ENCODE results near the gene TACC2.

Gene TACC2

DNA sequence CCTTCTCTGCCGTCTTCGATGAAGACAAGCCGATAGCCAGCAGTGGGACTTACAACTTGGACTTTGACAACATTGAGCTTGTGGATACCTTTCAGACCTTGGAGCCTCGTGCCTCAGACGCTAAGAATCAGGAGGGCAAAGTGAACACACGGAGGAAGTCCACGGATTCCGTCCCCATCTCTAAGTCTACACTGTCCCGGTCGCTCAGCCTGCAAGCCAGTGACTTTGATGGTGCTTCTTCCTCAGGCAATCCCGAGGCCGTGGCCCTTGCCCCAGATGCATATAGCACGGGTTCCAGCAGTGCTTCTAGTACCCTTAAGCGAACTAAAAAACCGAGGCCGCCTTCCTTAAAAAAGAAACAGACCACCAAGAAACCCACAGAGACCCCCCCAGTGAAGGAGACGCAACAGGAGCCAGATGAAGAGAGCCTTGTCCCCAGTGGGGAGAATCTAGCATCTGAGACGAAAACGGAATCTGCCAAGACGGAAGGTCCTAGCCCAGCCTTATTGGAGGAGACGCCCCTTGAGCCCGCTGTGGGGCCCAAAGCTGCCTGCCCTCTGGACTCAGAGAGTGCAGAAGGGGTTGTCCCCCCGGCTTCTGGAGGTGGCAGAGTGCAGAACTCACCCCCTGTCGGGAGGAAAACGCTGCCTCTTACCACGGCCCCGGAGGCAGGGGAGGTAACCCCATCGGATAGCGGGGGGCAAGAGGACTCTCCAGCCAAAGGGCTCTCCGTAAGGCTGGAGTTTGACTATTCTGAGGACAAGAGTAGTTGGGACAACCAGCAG is 221.7 kb downstream of the TACC2 start:
- no peak for DNase-seq (ENCODE audit: extremely low read depth in 1 of 2, low read depth in 1 of 2)

GRCh38 chr10:122213364-122213763 is 224.4 kb downstream of the TACC2 start:
- DNase-seq (ENCODE audit: extremely low read depth in 1 of 2, low read depth in 1 of 2), result no peak

DNA sequence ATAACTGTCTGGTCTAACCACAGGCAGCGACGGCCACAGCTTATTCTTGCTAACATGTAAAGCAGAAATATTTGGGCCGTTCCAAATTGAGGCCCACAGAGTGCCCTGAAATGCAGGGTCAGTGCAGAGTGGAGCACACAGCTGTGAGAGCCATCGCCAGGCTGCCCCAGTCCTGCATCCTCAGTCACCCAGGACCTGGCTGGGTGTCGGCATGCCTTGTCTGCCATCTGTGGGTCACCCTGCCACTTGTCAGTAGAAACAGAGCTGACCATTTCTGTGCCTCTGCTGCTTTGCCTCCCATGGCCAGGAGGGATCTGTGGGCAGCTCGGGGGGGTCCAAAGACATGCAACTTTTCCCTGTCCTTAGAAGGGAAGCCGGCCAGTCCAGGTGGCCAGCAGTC is 224.8 kb downstream of the TACC2 start:
- DNase-seq (ENCODE audit: extremely low read depth in 1 of 2, low read depth in 1 of 2), result no peak

GRCh38 chr10:122216047-122216446 is 227.1 kb downstream of the TACC2 start:
- DNase-seq (ENCODE audit: extremely low read depth in 1 of 2, low read depth in 1 of 2), result no peak

DNA sequence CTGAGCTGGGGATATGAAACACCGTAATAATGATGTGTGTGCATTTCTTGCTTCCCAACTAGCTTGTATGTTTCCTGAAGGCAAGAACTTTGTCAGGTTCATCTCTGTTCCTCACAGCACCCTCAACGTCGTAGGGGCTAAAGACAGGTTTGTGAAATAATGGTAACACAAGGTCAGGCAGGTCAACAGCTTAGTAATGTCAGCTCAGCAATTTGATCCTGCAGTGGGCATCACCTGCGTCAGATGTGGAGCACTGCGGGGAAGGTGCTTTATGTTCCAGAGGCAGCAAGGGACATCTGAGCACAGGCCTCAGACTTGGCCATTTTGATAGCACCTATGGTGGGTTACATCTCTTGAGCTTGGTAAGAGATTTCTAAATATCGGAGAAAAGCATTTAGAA is 230.4 kb downstream of the TACC2 start:
- no peak for DNase-seq (ENCODE audit: extremely low read depth in 1 of 2, low read depth in 1 of 2)

- no peak for DNase-seq (ENCODE audit: extremely low read depth in 1 of 2, low read depth in 1 of 2)
Measured at GRCh38 chr10:122220736-122221135, 231.8 kb downstream of the TACC2 start.

DNA sequence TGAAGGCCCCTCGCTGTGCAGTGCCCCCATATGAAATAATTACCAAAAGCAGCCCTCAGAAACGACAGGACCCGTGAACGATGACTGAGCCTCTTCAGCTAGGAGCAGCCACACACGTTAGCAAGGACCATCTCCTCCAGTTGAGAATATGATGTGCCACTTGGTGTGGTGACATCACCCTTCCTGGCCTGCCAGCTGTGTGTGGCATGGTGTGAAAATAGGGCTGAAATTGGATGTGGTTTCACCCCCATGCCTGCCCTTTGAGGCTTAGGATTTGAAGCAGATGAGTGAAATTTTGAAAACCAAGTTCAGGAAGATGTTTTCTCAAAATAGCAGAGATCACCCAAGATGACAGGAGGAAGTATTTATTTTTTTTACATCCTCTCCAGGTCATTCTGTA is 233.0 kb downstream of the TACC2 start:
- no peak for DNase-seq (ENCODE audit: extremely low read depth in 1 of 2, low read depth in 1 of 2)

DNA sequence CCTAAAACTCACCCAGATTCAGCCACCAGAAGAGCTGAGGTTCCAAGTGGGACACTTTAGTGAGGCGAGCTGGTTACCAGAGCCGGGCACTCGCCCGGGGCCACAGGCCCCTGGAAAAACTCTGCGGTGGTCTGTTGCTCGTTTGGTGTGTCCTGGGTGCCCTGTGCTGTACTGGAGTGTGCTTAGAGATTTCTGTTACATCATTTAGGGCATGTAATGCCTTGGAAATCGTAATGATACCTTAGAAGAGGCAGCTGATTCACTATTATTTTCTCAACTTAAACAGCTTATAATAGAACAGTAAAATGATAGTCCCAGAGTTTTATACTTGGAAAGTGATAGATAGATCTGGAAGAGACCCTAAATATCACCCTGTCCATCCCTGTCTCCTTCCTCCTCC is 233.7 kb downstream of the TACC2 start:
- DNase-seq (ENCODE audit: extremely low read depth in 1 of 2, low read depth in 1 of 2), result no peak

DNA sequence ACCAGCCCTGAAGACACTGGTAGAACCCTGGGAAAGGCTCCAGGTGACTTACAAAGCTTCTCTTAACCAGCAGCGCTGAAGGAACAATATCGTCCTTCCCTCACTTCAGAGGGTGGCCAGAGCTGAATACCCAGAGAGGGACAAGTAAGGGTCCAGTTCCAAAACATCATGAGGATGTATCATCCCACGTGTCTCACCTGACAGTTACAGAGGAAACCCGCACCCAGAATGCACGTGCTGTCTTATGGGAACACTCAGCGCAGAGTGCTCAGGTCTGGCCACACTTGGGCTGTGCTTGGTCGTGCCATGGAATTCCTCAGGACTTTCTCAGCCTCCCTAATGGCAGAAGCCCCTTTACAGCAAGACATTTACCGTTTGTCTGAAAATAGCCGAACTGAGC is 235.2 kb downstream of the TACC2 start:
- no peak for DNase-seq (ENCODE audit: extremely low read depth in 1 of 2, low read depth in 1 of 2)

DNA sequence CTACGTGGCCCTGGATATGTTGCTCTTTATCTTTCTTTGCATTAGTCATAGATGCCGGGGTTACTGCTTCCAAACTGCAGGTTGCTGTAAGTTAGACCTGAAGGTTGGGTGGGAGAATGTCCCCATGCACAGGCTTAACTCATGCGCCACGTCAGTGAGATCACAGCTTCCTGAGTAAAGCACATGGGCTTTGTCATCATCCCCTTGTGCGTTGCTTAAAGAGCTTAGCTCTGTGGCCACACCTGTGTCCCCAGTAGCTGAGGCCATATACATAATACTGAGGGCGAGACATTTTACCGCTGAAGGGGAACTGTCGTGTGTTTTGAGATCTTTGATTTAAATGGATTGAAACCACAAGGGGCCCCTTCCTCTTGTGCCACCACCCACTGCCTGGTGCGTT is 236.4 kb downstream of the TACC2 start:
- DNase-seq (ENCODE audit: extremely low read depth in 1 of 2, low read depth in 1 of 2), result no peak

DNA sequence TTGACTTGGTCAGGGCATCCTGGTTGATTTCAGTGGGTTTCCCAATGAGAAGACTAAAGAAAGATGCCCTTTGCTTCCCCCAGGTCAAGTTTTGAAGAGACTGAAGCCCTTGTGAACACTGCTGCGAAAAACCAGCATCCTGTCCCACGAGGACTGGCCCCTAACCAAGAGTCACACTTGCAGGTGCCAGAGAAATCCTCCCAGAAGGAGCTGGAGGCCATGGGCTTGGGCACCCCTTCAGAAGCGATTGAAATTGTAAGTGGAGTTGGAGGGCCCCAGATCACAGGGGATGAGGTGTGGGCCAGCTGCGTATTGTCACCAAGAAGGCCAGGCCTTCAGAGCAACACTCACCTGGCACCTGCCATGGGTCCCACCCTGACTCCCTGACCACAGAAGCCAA is 238.8 kb downstream of the TACC2 start:
- no peak for DNase-seq (ENCODE audit: extremely low read depth in 1 of 2, low read depth in 1 of 2)

- no peak for DNase-seq (ENCODE audit: extremely low read depth in 1 of 2, low read depth in 1 of 2)
Measured at GRCh38 chr10:122229666-122230065, 240.7 kb downstream of the TACC2 start.

GRCh38 chr10:122230222-122230621 is 241.3 kb downstream of the TACC2 start:
- no peak for DNase-seq (ENCODE audit: extremely low read depth in 1 of 2, low read depth in 1 of 2)

- no peak for DNase-seq (ENCODE audit: extremely low read depth in 1 of 2, low read depth in 1 of 2)
Measured at GRCh38 chr10:122232769-122233168, 243.8 kb downstream of the TACC2 start.

DNA sequence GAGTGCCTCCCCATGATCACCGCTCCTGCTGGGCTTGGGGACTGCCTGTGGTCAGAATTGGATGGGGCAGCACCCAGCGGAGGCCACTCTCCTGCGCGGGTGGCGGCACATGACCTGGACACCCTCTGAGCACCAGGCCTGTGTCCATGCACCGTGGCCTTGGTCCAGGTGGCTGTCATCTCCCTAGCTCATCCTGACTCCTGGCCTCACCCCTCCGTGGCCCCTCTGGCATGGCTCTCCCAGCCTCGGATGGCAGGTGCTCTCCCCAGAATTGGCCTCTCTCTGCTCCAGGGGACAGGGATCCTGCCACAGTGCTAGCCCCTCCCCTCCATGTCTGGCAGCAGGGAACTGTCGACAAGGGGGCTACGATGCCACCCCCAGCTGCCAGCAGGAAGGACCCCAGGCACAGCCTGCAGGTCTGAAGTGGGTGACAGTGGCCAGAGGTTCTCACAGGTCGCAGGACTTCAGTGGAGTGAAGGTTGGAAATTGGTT is 244.9 kb downstream of the TACC2 start:
- no peak for DNase-seq (ENCODE audit: extremely low read depth in 1 of 2, low read depth in 1 of 2)

GRCh38 chr10:122234416-122234815 is 245.5 kb downstream of the TACC2 start:
- no peak for DNase-seq (ENCODE audit: extremely low read depth in 1 of 2, low read depth in 1 of 2)

GRCh38 chr10:122236690-122237306 is 247.8 kb downstream of the TACC2 start:
- no peak for DNase-seq (ENCODE audit: extremely low read depth in 1 of 2, low read depth in 1 of 2)

- no peak for DNase-seq (ENCODE audit: extremely low read depth in 1 of 2, low read depth in 1 of 2)
Measured at GRCh38 chr10:122237331-122237990, 248.5 kb downstream of the TACC2 start.

- DNase-seq (ENCODE audit: extremely low read depth in 1 of 2, low read depth in 1 of 2), result no peak
Measured at GRCh38 chr10:122239578-122240257, 250.8 kb downstream of the TACC2 start.

- no peak for DNase-seq (ENCODE audit: extremely low read depth in 1 of 2, low read depth in 1 of 2)
Measured at GRCh38 chr10:122240401-122240800, 251.4 kb downstream of the TACC2 start.

- no peak for DNase-seq (ENCODE audit: extremely low read depth in 1 of 2, low read depth in 1 of 2)
Measured at GRCh38 chr10:122241836-122242235, 252.9 kb downstream of the TACC2 start.
